ENCODE data around the gene SPOP. TPM values are rescaled to one million over a fixed set of nuclear protein-coding genes. Genes with fewer than 3 reads are reported as not detected.
A peak's percentile ranks its signal among the peaks of the same experiment; 100 is the strongest.

The SPOP gene
- polyA plus RNA-seq, 1 donor = 53.1 TPM

DNA sequence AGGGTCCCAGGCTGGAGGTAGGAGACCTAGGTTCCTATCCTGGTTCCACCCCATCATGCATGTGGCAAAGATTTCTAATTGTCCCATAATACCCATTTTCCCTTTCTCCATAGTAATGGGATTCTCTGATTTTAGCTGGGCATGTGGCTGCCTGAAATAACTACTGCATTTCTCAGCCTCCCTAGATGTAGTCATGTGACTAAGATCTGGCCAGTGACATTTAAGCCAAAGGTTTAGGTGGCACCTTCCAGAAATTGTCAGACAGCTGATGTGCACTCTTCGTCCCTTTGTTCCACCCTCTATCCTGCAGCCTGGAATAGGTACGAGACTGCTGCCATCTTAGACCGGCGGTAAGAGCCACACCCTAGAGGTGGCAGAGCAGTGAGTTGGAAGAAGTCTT is 94.0 kb downstream of the SPOP start:
- DNase-seq = no peak

DNA sequence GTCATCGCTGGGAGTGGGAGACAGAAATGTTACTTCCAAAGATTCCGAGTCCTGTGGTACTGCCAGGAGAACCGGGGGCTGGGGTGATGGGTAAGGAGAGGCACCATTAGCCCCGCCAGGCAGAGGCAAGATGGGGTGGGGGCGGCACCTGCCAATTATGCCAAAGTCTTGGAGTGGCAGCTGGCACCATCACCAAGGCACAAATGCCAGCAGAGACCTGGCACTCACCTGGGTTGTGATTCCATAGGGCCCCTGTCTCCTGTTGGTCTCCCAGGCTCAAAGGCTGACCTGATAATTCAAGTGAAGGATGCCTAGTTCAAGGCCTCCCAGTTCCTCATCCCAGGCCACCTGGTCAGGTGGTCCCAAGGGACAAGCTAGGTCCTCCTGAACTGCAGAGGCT is 94.7 kb downstream of the SPOP start:
- DNase-seq = no peak

- no peak for DNase-seq
Measured at GRCh38 chr17:49582789-49583188, 95.1 kb downstream of the SPOP start.

GRCh38 chr17:49582055-49582722 is 95.7 kb downstream of the SPOP start:
- DNase-seq = no peak

- no peak for DNase-seq
Measured at GRCh38 chr17:49581648-49581998, 96.3 kb downstream of the SPOP start.

DNA sequence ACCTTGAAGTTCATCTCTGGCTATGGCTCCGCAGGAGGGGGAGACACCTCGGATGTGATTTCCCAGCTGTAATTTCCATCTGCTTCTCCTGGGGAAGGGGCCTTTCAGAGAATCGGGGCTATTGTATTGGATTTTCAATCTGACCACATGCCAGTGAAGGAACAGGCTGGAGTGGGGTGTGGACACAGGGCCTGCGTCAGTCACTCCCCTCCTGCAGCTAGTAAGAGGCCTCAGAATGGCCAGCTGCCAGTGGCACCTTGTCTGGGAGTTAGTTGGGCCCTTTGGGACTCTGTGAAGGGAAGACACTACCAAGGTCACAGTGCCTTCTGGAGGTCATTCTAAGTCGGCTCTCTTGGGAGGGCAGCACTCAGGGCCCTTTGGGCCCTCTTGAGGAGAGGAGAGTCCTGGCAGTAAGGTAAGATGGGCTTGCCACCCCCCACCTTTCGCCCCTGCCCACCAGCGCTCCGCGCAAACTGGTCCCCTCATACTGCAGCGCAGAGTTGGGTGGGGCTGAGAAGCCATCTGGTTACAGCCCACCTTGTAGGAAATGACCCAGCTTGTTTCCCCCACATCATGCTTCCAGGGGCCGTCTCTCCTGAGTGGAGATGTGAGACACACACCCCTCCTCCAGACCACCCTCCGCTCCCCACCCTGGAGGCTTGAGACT is 96.8 kb downstream of the SPOP start:
- DNase-seq = no peak

GRCh38 chr17:49580055-49580721 is 97.7 kb downstream of the SPOP start:
- no peak for DNase-seq

DNA sequence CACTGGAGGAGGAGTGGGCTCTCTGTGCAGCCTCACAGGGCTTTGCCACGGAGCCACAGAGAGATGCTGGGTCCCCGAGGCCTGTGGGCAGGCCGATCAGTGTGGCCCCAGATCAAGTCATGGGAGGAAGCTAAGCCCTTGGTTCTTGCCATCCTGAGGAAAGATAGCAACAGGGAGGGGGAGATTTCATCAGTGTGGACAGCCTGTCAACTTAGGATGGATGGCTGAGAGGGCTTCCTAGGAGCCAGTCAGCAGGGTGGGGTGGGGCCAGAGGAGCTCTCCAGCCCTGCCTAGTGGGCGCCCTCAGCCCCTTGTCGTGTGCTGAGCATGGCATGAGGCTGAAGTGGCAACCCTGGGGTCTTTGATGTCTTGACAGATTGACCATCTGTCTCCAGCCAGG is 98.4 kb downstream of the SPOP start:
- no peak for DNase-seq

- DNase-seq = no peak
Measured at GRCh38 chr17:49578952-49579500, 98.9 kb downstream of the SPOP start.

DNA sequence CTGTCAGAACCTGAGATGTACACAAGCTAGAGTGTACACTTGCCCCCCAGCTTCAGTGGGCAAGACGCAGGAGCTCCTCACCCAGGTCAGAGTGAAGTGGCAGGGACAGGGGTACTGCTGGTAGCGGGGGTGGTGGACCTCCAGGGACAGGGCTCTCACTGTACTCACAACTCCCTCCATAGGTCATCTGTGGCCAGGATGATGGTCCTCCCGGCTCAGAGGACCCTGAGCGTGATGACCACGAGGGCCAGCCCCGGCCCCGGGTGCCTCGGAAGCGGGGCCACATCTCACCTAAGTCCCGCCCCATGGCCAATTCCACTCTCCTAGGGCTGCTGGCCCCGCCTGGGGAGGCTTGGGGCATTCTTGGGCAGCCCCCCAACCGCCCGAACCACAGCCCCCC is 99.5 kb downstream of the SPOP start:
- DNase-seq = no peak

DNA sequence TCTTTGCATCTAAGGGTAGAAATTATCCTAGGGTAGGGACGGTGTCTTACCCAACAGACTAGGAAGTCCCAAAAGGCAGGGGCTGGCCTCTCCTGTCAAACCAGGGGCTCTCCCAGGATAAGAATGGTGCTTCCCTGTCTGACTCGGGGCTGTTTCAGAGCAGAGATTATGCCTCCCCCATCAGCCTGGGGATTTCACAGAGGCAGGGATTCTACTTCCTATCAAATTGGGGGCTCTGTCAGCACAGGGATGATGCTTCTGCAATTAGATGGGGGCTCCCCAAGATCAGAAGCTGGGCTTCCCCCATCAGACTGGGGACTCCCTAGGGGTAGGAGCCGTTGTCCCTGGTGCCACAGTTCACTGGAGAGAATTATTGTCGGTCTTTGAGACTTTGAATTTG is 99.9 kb downstream of the SPOP start:
- no peak for DNase-seq

GRCh38 chr17:49577650-49577934 is 100.3 kb downstream of the SPOP start:
- no peak for DNase-seq

- no peak for DNase-seq
Measured at GRCh38 chr17:49576917-49577649, 100.8 kb downstream of the SPOP start.

GRCh38 chr17:49576088-49576916 is 101.6 kb downstream of the SPOP start:
- DNase-seq = peak; percentile 70

GRCh38 chr17:49575679-49576087 is 102.2 kb downstream of the SPOP start, which contains the start of gene NXPH3:
Gene NXPH3 (plus strand): TSS chr17:49575871. CDS start chr17:49576220, 349 bp downstream.
- peak; percentile 65 for DNase-seq

GRCh38 chr17:49574945-49575678 is 102.8 kb downstream of the SPOP start:
- no peak for DNase-seq

DNA sequence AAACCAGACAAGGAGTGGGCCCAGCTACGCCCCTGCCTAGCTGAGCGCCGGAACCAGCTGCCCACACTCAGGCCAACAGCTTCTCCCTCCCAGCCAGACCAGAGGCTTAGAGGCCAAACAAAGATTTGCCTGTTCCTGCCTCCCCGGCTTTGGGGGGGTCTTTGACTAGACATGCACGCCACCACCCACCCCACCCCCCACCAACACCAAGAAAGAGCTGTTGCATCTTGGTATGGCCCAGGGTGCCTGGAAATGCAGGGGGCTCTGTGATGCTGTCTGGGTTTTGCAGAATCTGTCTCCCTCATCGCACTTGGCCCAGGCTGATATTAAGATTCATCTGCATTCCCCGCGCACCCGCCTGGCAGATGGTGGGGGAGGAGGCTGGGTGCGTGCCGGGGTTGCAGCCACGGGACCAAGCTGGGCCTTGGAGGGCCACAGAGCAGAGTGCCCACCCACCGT is 103.5 kb downstream of the SPOP start:
- no peak for DNase-seq

GRCh38 chr17:49573510-49574322 is 104.2 kb downstream of the SPOP start:
- no peak for DNase-seq

DNA sequence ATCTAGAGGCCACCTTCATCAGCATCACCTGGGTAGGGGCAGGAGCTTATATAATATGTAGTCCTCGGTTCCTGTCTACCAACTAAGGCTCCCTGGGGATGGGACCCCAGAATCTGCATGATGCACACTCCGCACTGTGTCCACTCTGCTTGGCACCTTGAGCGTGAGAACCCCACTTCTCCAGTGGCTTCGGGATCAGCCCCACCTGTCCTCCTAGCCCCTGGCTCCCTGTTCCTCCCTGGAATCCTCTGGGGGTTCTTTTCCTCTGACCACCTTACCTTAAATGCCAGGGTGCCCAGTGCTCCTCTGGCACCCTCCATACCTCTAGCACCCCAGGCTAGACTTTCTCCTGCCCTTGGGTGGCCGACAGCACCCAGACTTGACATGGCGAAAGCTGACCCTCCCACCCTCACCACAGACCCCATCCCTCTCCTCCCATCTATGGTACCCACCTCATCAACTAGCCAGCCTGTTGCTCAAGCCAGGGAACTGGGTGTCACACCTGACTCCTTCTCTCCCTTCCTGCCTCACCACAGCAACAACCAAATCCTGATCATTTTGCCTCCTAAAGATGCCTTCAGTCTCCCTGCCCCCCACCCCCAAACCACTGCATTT is 105.0 kb downstream of the SPOP start:
- DNase-seq = no peak

GRCh38 chr17:49572226-49572625 is 105.7 kb downstream of the SPOP start:
- no peak for DNase-seq

Data from hindlimb muscle (tissue), 1 donor.